HCT116 (cell line): ENCODE measurements around the gene AMOTL2. TPM values are rescaled to one million over a fixed set of nuclear protein-coding genes. Genes with fewer than 3 reads are reported as not detected.

ENCODE experiments used
- ATAC-seq: fragments of 200-7000 bp; cut with Tn5 transposase; 2 replicates; pipeline ENCODE4 v1.9.1; 2020; ENCODE audit warnings: mild to moderate bottlenecking, moderate library complexity
- BruUV-seq: library from RNA; stranded (reverse); fragments of 400-500 nt; replicated peaks from 2 replicates; lab custom pipeline; 2021; lab: Mats Ljungman, UMichigan
- CTCF ChIA-PET: fragments of 300-600 bp; sonication (Branson Sonifier 250); formaldehyde crosslinking; loops from one replicate; lab custom pipeline; 2021; ENCODE audit warnings: antibody characterized with exemption; lab: Charles Lee
- POLR2A ChIA-PET: fragments of 300-600, 350-600 bp; sonication (Branson Sonifier 250); formaldehyde crosslinking; loops from one replicate; lab custom pipeline; 2021; ENCODE audit warnings: antibody characterized with exemption; lab: Charles Lee
- RAD21 ChIA-PET, 2 experiments: fragments of 300-600 bp; sonication (Branson Sonifier 250); formaldehyde crosslinking; loops; one replicate each; lab custom pipeline; 2023; ENCODE audit warnings: low total read pairs in 2 of 2; ENCODE audit not compliant: uncharacterized antibody in 2 of 2, unreplicated experiment in 2 of 2, low non-redundant PET in 1 of 2; lab: Charles Lee
- DNase-seq: peaks from one replicate; pipeline ENCODE4 v3.0.0-alpha.2; 2010; ENCODE audit warnings: low read depth, low spot score
- H2AFZ ChIP-seq: fragments of 200-600 bp; shearing (Covaris generic), sonication (generic); 2 replicates; pipeline ENCODE4 v1.6.1; 2017; ENCODE audit warnings: low read depth, mixed run types, mixed read lengths, antibody characterized with exemption, low read length; ENCODE audit not compliant: poor library complexity, severe bottlenecking
- H3K27ac ChIP-seq: 2 replicates; pipeline ENCODE4 v1.5.1; 2012; ENCODE audit warnings: low read depth, low read length
- H3K27me3 ChIP-seq: fragments of 200-600 bp; sonication (generic); 2 replicates; pipeline ENCODE4 v1.6.1; 2016; ENCODE audit warnings: mixed run types, low read length, mixed read lengths; ENCODE audit not compliant: insufficient read depth
- H3K36me3 ChIP-seq, 2 experiments: fragments of 200-500 bp in 1 of 2; fragments of 200-600 bp in 1 of 2; sonication (Bioruptor generic) in 1 of 2; sonication (generic) in 1 of 2; 2 replicates each; pipeline versions ENCODE4 v1.5.1 to v1.6.1; 2014 to 2016; ENCODE audit warnings: low read length in 2 of 2, inconsistent platforms in 1 of 2, mixed read lengths in 1 of 2, mixed run types in 1 of 2; ENCODE audit not compliant: insufficient read depth in 2 of 2, control insufficient read depth in 1 of 2
- H3K4me1 ChIP-seq, 2 experiments: fragments of 200-600 bp in 1 of 2; sonication (generic) in 1 of 2; 2 replicates each; pipeline versions ENCODE4 v1.5.1 to v1.6.1; 2012 to 2017; ENCODE audit warnings: low read length in 2 of 2, inconsistent platforms in 1 of 2, mild to moderate bottlenecking in 1 of 2, mixed read lengths in 1 of 2, mixed run types in 1 of 2, moderate library complexity in 1 of 2; ENCODE audit not compliant: insufficient read depth in 2 of 2, control insufficient read depth in 1 of 2
- H3K4me2 ChIP-seq: fragments of 200-600 bp; sonication (generic); 2 replicates; pipeline ENCODE4 v1.6.1; 2017; ENCODE audit warnings: mixed run types, low read length, mixed read lengths
- H3K4me3 ChIP-seq, 2 experiments: fragments of 200-600 bp in 1 of 2; sonication (generic) in 1 of 2; replicated peaks in 1 of 2; 2 replicates each; pipeline ENCODE4 v1.5.1; 2011 to 2016; ENCODE audit warnings: low read length in 2 of 2, control low read depth in 1 of 2, low read depth in 1 of 2, mild to moderate bottlenecking in 1 of 2, mixed read lengths in 1 of 2, mixed run types in 1 of 2
- H3K79me2 ChIP-seq: fragments of 200-600 bp; sonication (generic); 2 replicates; pipeline ENCODE4 v1.6.1; 2017; ENCODE audit warnings: mild to moderate bottlenecking, mixed run types, low read length, moderate library complexity, mixed read lengths; ENCODE audit not compliant: insufficient read depth
- H3K9ac ChIP-seq: fragments of 200-600 bp; sonication (generic); 2 replicates; pipeline ENCODE4 v1.6.1; 2016; ENCODE audit warnings: low read length, mixed read lengths
- H3K9me2 ChIP-seq: fragments of 200-600 bp; sonication (generic), shearing (Covaris generic); 2 replicates; pipeline ENCODE4 v1.6.1; 2017; ENCODE audit warnings: mixed run types, mild to moderate bottlenecking, moderate library complexity; ENCODE audit not compliant: insufficient read depth
- H3K9me3 ChIP-seq, 2 experiments: fragments of 200-500 bp in 1 of 2; fragments of 200-600 bp in 1 of 2; sonication (Bioruptor generic) in 1 of 2; sonication (generic) in 1 of 2; 2 replicates each; pipeline ENCODE4 v1.6.1; 2014 to 2017; ENCODE audit warnings: low read length in 2 of 2, mixed read lengths in 2 of 2, inconsistent platforms in 1 of 2, low read depth in 1 of 2, mild to moderate bottlenecking in 1 of 2, mixed run types in 1 of 2, moderate library complexity in 1 of 2; ENCODE audit not compliant: control insufficient read depth in 1 of 2, insufficient read depth in 1 of 2
- H4K20me1 ChIP-seq: fragments of 200-600 bp; sonication (generic), shearing (Covaris generic); 2 replicates; pipeline ENCODE4 v1.6.1; 2017; ENCODE audit warnings: mixed run types, mild to moderate bottlenecking, moderate library complexity; ENCODE audit not compliant: insufficient read depth
- ATF3 ChIP-seq: IDR thresholded peaks from 2 replicates; pipeline ENCODE4 v1.6.1; 2012
- CEBPB ChIP-seq: IDR thresholded peaks from 2 replicates; pipeline ENCODE4 v1.6.1; 2012; ENCODE audit warnings: low read depth
- CTCF ChIP-seq, 3 experiments: fragments of 200-600 bp in 1 of 3; sonication (generic) in 1 of 3; IDR thresholded peaks in 2 of 3; conservative IDR thresholded peaks in 1 of 3; 2 replicates each; pipeline ENCODE4 v1.5.1; 2012 to 2017; ENCODE audit warnings: low read depth in 2 of 3, low read length in 2 of 3, antibody characterized with exemption in 1 of 3, borderline replicate concordance in 1 of 3, control low read depth in 1 of 3, mild to moderate bottlenecking in 1 of 3, mixed read lengths in 1 of 3, mixed run types in 1 of 3, moderate library complexity in 1 of 3; ENCODE audit not compliant: insufficient read depth in 1 of 3
- ELF1 ChIP-seq: IDR thresholded peaks from 2 replicates; pipeline ENCODE4 v1.6.1; 2012; ENCODE audit warnings: low read depth, borderline replicate concordance
- EZH2phosphoT487 ChIP-seq: fragments of 200-600 bp; IDR thresholded peaks from 2 replicates; pipeline ENCODE4 v1.6.1; 2018; ENCODE audit warnings: antibody characterized with exemption, borderline replicate concordance
- FOSL1 ChIP-seq: IDR thresholded peaks from 2 replicates; pipeline ENCODE4 v1.6.1; 2012; ENCODE audit warnings: low read depth
- JUND ChIP-seq: IDR thresholded peaks from 2 replicates; pipeline ENCODE4 v1.6.1; 2012
- MAX ChIP-seq: IDR thresholded peaks from 2 replicates; pipeline ENCODE4 v1.6.1; 2012
- SP1 ChIP-seq: IDR thresholded peaks from 2 replicates; pipeline ENCODE4 v1.6.1; 2012; ENCODE audit warnings: low read depth
- TCF7L2 ChIP-seq: IDR thresholded peaks from 2 replicates; pipeline ENCODE4 v1.7.0; 2011; ENCODE audit warnings: borderline replicate concordance, inconsistent platforms; ENCODE audit not compliant: insufficient read depth, insufficient read length; ENCODE audit errors: extremely low read depth
- ZBTB33 ChIP-seq: IDR thresholded peaks from 2 replicates; pipeline ENCODE4 v1.6.1; 2011; ENCODE audit warnings: mild to moderate bottlenecking, low read length, moderate library complexity; ENCODE audit not compliant: insufficient replicate concordance; ENCODE audit errors: extremely low read depth
- ZFX ChIP-seq: fragments of 450-650 bp; IDR thresholded peaks from 2 replicates; pipeline ENCODE4 v1.6.1; 2017
- intact Hi-C: fragments of 100-400 bp; cut with micrococcal nuclease; formaldehyde crosslinking; loops from 2 replicates; pipeline ENCODE4 v1.10.0; 2022
- total RNA-seq: library from RNA; stranded (reverse); gene quantifications from one replicate; pipeline ENCODE4 v1.2.1, GENCODE V29; 2021; ENCODE audit not compliant: unreplicated experiment

AMOTL2 gene
- total RNA-seq, 1 experiment from 2014 or later: 54.0 TPM

GRCh38 chr3:134337071-134337482 is 37.2 kb downstream of the AMOTL2 start (continued):
- TF ChIP-seq CTCF (IDR thresholded peaks at IDR 0.05 in 2 of 3, conservative IDR thresholded peaks at IDR 0.05 in 1 of 3; ENCODE audit: borderline replicate concordance in 1 of 3, insufficient read depth in 1 of 3, low read depth in 2 of 3, low read length in 2 of 3) (no peak), JUND (no peak), ZBTB33 (no peak), TCF7L2 (no peak), FOSL1 (no peak), SP1 (no peak), EZH2phosphoT487 (no peak), MAX (no peak), ELF1 (no peak), ZFX (no peak)

- DNase-seq (no peak), ATAC-seq (no peak)
- Histone ChIP-seq H3K27ac (no peak overlapping the region), H3K9ac (no peak overlapping the region), H2AFZ (no peak overlapping the region), H3K4me1 (peaks cover 13 to 62% of the 10 kb centered on the region in 2 experiments), H3K9me2 (no peaks in the 10 kb centered on the region), H3K79me2 (no peaks in the 10 kb centered on the region), H3K9me3 (no peaks in the 10 kb centered on the region), H4K20me1 (no peaks in the 10 kb centered on the region), H3K4me2 (no peak overlapping the region), H3K4me3 (no peak overlapping the region), H3K27me3 (no peaks in the 10 kb centered on the region), H3K36me3 (no peaks in the 10 kb centered on the region)
- ChIA-PET CTCF (no interaction called here), POLR2A (interaction anchor here (0.7 kb wide), 1 partner anchor 9 kb away, joined by 3 read pairs; no protein-coding TSS in a partner anchor), RAD21 (no interaction called here)
- intact Hi-C loops: no loop called here
- TF ChIP-seq ATF3 (no peak), CEBPB (peak; percentile 82)
- BruUV-seq: no TSS peak
These were observed 37.7 kb downstream of the AMOTL2 start for GRCh38 chr3:134336587-134336986.
